ENCODE results near the gene NOL4L. TPM values are rescaled to one million over a fixed set of nuclear protein-coding genes. Genes with fewer than 3 reads are reported as not detected.

The NOL4L gene
- total and polyA plus RNA-seq, 10 donors: 3.4 to 45.4 (median 28.6) TPM

DNA sequence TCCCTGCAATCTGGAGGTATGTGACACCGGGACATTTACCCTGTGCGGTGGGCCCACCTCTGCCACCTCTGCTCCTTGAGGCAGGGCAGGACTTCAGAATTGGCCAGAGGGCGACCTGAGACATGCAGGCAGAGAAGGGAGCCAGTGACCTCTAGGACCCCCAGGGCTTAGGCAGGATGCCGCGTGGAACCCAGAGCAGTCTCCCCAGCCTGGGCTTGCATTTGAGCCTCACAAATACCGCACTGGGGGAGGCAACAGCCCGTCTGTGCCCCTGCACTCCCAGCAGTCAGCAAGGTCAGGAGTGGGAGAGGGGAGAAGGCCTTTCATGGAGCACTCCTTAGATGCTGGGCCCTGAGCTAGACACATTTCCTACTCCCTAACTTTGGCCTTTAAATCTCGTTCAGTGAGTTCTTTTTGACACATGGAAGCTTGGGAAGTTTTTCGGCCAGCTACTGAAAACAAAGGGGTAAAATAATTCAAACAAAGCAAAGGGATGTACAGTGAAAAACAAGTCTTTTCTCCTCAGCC is 46.9 kb upstream of the NOL4L start:
- no peak overlapping the region for H3K4me3 ChIP-seq
- WGBS, 5 donors: 62 to 86% (median 80%) methylated on average over 7 to 9 of the region's 9 CpGs
- no peak overlapping the region for H3K27ac ChIP-seq
- TF ChIP-seq POLR2AphosphoS5 (IDR thresholded peaks at IDR 0.05): no peak
- TF ChIP-seq, protein P1, sequence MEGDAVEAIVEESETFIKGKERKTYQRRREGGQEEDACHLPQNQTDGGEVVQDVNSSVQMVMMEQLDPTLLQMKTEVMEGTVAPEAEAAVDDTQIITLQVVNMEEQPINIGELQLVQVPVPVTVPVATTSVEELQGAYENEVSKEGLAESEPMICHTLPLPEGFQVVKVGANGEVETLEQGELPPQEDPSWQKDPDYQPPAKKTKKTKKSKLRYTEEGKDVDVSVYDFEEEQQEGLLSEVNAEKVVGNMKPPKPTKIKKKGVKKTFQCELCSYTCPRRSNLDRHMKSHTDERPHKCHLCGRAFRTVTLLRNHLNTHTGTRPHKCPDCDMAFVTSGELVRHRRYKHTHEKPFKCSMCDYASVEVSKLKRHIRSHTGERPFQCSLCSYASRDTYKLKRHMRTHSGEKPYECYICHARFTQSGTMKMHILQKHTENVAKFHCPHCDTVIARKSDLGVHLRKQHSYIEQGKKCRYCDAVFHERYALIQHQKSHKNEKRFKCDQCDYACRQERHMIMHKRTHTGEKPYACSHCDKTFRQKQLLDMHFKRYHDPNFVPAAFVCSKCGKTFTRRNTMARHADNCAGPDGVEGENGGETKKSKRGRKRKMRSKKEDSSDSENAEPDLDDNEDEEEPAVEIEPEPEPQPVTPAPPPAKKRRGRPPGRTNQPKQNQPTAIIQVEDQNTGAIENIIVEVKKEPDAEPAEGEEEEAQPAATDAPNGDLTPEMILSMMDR (IDR thresholded peaks at IDR 0.05 in 8 of 11, conservative IDR thresholded peaks at IDR 0.05 in 3 of 11): no peak
- no peak for TF ChIP-seq POLR2A (IDR thresholded peaks at IDR 0.05)
- peaks cover 4 to 40% (median 22%) of the 10 kb centered on the region in 6 donors for H3K4me1 ChIP-seq
- no peaks in the 10 kb centered on the region for H3K36me3 ChIP-seq
- no peaks in the 10 kb centered on the region for H3K9me3 ChIP-seq
- H3K27me3 ChIP-seq (replicated peaks in 1 of 7): peaks cover 0 to 13% (median 4%) of the 10 kb centered on the region in 7 donors
- intact Hi-C loops (cut with DNase I; ENCODE audit: low total_unique reads): no loop called here
- no peak for DNase-seq

DNA sequence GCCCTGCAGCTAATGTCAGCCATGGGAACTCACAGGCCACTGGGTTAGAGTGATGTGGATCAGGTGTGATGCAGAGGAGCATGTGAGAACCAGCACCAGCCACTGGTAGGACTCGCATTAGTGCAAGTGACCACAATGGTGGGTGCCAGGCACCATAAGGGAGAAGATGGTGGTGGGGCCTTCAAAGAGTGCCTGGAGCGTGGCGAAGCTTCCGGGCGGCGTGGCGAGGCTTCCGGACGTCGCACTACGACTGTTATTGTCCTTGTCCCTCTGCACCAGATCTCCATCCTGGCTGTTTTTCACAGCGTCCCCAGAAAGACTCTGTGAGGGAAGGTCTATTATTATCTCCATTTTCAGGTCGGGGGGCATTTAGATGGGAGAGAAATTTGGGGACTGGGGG is 44.7 kb upstream of the NOL4L start:
- intact Hi-C loops (cut with DNase I; ENCODE audit: low total_unique reads): no loop called here
- peaks cover 4 to 25% (median 18%) of the 10 kb centered on the region in 6 donors for H3K4me1 ChIP-seq
- no peak overlapping the region for H3K4me3 ChIP-seq
- H3K36me3 ChIP-seq: no peaks in the 10 kb centered on the region
- 89 to 97% (median 95%) methylated on average over 11 to 13 of the region's 13 CpGs for WGBS, 5 donors
- no peaks in the 10 kb centered on the region for H3K9me3 ChIP-seq
- H3K27me3 ChIP-seq (replicated peaks in 1 of 7): peaks cover 0 to 24% (median 9%) of the 10 kb centered on the region in 7 donors
- no peak overlapping the region for H3K27ac ChIP-seq
- DNase-seq: no peak
- TF ChIP-seq, protein P1 (IDR thresholded peaks at IDR 0.05 in 8 of 11, conservative IDR thresholded peaks at IDR 0.05 in 3 of 11): no peak
- TF ChIP-seq POLR2AphosphoS5 (IDR thresholded peaks at IDR 0.05): no peak

DNA sequence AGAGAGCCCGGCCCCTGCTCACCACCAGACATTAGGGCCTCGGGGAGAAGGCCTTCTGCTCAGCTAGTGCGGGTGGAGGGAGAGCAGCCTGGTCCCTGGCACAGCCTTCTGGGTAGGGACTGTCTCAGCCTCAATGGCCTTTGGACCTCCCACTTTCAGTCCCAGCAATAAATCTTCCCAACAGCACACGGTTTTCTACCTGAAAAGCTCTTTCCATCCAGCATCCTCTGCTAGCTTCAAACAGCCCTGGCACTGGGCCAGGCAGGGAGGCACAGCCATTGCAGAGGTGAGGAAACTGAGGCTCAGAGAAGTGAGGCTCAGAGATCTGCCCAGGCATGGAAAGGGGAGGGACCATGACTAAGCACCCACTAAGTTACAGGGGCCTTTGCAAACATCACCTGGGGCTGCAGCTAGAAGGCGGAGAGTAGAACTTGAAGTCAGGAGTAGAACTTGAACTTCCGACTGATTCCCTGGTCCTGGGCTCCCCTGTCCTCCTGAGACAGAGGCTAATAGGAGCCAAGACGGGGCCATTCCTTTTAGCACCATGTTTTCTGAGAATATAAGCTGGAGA is 43.9 kb upstream of the NOL4L start:
- 69 to 86% (median 77%) methylated on average over 7 of the region's 7 CpGs for WGBS, 5 donors
- Histone ChIP-seq H3K36me3 (no peaks in the 10 kb centered on the region), H3K27me3 (replicated peaks in 1 of 7) (peaks cover 0 to 24% (median 9%) of the 10 kb centered on the region in 7 donors), H3K4me3 (no peak overlapping the region), H3K4me1 (peaks cover 4 to 25% (median 18%) of the 10 kb centered on the region in 6 donors), H3K27ac (no peak overlapping the region), H3K9me3 (no peaks in the 10 kb centered on the region)
- intact Hi-C loops (cut with DNase I; ENCODE audit: low total_unique reads): no loop called here
- TF ChIP-seq POLR2A (IDR thresholded peaks at IDR 0.05) (no peak), POLR2AphosphoS5 (IDR thresholded peaks at IDR 0.05) (no peak)
- TF ChIP-seq, protein P1 (IDR thresholded peaks at IDR 0.05 in 8 of 11, conservative IDR thresholded peaks at IDR 0.05 in 3 of 11): no peak
- no peak for DNase-seq

DNA sequence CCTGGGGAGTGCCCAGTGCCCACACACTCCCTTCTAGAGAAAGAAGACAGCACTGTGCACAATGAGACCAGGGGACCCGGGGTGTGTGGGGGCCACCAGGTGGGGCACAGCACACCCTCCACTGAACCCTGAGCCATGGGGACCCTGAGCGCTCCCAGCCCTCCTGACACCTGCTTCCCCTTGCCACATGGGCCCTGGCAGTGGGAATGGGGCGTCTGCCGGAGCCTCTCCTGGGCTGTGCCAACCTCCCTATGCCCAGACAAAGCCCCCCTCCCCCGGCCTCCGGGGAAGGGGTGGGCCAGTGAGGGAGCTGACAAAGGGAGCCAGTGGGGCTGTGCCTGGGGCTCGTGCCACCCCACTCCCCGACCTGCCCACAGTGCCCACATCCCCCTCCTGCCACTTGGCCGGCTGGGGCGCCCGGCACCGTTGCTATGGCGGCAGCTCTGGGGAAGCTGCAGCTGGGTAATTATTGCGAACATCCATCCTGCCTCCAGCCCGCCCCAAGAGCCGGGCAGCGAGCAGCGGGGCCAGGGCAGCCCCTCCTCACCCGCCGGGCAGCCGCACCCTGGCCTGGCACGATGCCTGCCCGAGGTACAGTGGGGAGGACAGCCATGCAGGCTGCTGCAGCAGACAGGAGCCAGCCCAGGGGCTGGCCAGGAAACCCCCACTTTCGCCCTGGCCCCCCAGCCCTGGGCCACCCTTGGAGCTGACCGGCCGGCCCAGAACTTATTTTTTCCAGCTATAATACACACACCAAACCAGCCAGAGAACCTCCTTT is 41.9 kb upstream of the NOL4L start:
- peaks cover 4 to 21% (median 18%) of the 10 kb centered on the region in 6 donors for H3K4me1 ChIP-seq
- peak; percentile 79 for DNase-seq
- H3K27ac ChIP-seq: no peak overlapping the region
- peaks cover 0 to 24% (median 9%) of the 10 kb centered on the region in 7 donors for H3K27me3 ChIP-seq (replicated peaks in 1 of 7)
- H3K9me3 ChIP-seq: no peaks in the 10 kb centered on the region
- no peaks in the 10 kb centered on the region for H3K36me3 ChIP-seq
- TF ChIP-seq POLR2A (IDR thresholded peaks at IDR 0.05) (no peak), POLR2AphosphoS5 (IDR thresholded peaks at IDR 0.05) (no peak)
- TF ChIP-seq, protein P1 (IDR thresholded peaks at IDR 0.05 in 8 of 11, conservative IDR thresholded peaks at IDR 0.05 in 3 of 11): no peak
- 8 to 13% (median 12%) methylated on average over 12 to 26 of the region's 26 CpGs for WGBS, 5 donors
- peak overlapping the region in 3 of 8 donors; percentile 9 to 51 (median 15) for H3K4me3 ChIP-seq
- intact Hi-C loops (cut with DNase I; ENCODE audit: low total_unique reads): no loop called here
